DND-41 (cell line): ENCODE data around the gene ASRGL1.
"Not testable (repeated sequence)": the region's sequence is repeated elsewhere in the genome, so short reads cannot be mapped to it uniquely, and the experiment has no call there.

Experiments
- EZH2 ChIP-seq: IDR thresholded peaks from 3 replicates; pipeline ENCODE4 v1.6.1; 2012; ENCODE audit warnings: borderline replicate concordance, low read depth, mild to moderate bottlenecking, moderate library complexity, low read length, inconsistent platforms; ENCODE audit not compliant: severe bottlenecking
- TF ChIP-seq, protein P1 (sequence below): IDR thresholded peaks from 2 replicates; pipeline ENCODE4 v1.5.1; 2012; ENCODE audit warnings: borderline replicate concordance, low read length, moderate library complexity, mild to moderate bottlenecking; ENCODE audit not compliant: poor library complexity, severe bottlenecking; ENCODE audit errors: extremely low read depth

- TF ChIP-seq, protein P1, sequence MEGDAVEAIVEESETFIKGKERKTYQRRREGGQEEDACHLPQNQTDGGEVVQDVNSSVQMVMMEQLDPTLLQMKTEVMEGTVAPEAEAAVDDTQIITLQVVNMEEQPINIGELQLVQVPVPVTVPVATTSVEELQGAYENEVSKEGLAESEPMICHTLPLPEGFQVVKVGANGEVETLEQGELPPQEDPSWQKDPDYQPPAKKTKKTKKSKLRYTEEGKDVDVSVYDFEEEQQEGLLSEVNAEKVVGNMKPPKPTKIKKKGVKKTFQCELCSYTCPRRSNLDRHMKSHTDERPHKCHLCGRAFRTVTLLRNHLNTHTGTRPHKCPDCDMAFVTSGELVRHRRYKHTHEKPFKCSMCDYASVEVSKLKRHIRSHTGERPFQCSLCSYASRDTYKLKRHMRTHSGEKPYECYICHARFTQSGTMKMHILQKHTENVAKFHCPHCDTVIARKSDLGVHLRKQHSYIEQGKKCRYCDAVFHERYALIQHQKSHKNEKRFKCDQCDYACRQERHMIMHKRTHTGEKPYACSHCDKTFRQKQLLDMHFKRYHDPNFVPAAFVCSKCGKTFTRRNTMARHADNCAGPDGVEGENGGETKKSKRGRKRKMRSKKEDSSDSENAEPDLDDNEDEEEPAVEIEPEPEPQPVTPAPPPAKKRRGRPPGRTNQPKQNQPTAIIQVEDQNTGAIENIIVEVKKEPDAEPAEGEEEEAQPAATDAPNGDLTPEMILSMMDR, result not testable (repeated sequence)
- not testable (repeated sequence) for TF ChIP-seq EZH2
Measured at GRCh38 chr11:62343646-62344190, 6.5 kb downstream of the ASRGL1 start.
